GM13977 (cell line): Measurements from ENCODE around the gene CORO6.

ENCODE experiments used
- DNase-seq: peaks from one replicate; pipeline ENCODE4 v3.0.0; 2012; ENCODE audit warnings: low spot score
- in situ Hi-C: fragments of 300-500 bp; cut with MboI; formaldehyde crosslinking; loops from one replicate; pipeline ENCODE4 v1.12.0; 2022; ENCODE audit warnings: low sequenced_read_pairs, low pct_unique_long_range_greater_than_20kb, mixed read lengths, inconsistent platforms; ENCODE audit not compliant: unreplicated experiment
- TF ChIP-seq, protein P1 (sequence below): IDR thresholded peaks from 2 replicates; pipeline ENCODE4 v1.5.1; 2012; ENCODE audit warnings: mild to moderate bottlenecking, control low read depth; ENCODE audit not compliant: insufficient read depth; ENCODE audit errors: extremely low read depth, missing control alignments

Gene CORO6

DNA sequence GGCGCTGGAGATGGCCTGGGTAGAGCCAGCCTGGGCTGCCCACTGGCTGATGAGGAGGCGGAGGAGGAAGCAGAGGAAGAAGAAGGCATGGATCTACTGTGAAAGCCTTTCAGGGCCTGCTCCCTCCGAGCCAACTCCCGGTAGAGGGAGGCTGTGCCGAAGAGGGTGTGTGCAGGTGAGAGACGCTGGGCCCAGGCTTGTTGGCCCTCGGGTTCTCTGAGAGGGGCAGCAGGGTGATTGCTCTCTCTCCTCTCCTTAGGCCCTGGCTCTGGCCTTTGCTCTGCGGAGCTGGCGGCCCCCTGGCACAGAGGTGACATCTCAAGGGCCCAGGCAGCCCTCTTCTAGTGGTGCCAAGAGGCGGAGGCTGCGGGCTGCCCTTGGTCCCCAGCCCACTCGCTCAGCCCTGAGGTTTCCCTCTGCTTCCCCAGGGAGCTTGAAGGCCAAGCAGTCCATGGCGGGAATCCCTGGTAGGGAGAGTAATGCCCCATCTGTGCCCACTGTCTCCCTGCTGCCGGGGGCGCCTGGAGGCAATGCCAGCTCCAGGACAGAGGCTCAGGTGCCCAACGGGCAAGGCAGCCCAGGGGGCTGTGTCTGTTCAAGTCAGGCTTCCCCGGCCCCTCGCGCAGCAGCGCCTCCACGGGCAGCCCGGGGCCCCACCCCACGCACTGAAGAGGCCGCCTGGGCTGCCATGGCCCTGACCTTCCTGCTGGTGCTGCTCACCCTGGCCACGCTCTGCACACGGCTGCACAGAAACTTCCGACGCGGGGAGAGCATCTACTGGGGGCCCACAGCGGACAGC, 50.6 kb downstream of the CORO6 start:
- no peak for DNase-seq
- in situ Hi-C loops: no loop called here
- TF ChIP-seq, protein P1, sequence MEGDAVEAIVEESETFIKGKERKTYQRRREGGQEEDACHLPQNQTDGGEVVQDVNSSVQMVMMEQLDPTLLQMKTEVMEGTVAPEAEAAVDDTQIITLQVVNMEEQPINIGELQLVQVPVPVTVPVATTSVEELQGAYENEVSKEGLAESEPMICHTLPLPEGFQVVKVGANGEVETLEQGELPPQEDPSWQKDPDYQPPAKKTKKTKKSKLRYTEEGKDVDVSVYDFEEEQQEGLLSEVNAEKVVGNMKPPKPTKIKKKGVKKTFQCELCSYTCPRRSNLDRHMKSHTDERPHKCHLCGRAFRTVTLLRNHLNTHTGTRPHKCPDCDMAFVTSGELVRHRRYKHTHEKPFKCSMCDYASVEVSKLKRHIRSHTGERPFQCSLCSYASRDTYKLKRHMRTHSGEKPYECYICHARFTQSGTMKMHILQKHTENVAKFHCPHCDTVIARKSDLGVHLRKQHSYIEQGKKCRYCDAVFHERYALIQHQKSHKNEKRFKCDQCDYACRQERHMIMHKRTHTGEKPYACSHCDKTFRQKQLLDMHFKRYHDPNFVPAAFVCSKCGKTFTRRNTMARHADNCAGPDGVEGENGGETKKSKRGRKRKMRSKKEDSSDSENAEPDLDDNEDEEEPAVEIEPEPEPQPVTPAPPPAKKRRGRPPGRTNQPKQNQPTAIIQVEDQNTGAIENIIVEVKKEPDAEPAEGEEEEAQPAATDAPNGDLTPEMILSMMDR: no peak

DNA sequence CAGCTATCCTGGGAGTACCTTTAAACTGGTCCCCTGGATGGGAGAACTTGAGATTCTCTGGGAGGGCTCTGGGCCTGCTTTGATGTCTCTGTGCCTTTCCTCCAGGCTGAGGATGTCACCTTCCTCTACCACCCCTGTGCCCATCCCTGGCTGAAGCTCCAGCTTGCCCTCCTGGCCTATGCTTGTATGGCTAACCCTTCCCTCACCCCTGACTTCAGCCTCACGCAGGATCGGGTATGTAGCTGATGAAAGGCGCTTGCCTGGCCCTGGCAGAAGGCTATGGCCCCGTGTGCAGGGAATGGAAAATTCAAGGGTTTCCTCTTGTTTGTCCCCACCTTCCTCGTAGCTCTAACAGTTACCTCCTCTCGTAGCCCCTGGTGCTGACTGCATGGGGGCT, 51.2 kb downstream of the CORO6 start:
- in situ Hi-C loops: no loop called here
- TF ChIP-seq, protein P1: no peak
- DNase-seq: no peak

DNA sequence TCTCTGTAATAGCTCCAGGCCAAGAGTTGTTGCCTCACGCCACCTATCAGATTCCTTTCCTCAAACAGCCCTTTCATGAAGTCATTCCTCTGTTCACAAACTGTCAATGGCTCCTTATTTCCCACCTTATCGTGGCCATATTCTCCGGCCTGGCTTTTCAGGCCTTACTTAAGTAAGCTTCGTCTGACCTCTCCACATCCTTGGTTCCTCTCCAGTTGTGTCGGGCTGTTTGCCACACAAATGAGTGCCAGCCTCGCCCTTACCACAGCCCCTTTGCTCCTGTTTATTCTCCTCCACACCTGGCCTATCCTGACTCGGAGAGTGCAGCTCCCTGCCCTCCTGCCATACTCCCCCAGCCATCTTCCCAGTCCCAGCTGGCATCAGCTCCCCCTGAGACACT, 52.2 kb downstream of the CORO6 start:
- in situ Hi-C loops: no loop called here
- DNase-seq: no peak
- TF ChIP-seq, protein P1: no peak

DNA sequence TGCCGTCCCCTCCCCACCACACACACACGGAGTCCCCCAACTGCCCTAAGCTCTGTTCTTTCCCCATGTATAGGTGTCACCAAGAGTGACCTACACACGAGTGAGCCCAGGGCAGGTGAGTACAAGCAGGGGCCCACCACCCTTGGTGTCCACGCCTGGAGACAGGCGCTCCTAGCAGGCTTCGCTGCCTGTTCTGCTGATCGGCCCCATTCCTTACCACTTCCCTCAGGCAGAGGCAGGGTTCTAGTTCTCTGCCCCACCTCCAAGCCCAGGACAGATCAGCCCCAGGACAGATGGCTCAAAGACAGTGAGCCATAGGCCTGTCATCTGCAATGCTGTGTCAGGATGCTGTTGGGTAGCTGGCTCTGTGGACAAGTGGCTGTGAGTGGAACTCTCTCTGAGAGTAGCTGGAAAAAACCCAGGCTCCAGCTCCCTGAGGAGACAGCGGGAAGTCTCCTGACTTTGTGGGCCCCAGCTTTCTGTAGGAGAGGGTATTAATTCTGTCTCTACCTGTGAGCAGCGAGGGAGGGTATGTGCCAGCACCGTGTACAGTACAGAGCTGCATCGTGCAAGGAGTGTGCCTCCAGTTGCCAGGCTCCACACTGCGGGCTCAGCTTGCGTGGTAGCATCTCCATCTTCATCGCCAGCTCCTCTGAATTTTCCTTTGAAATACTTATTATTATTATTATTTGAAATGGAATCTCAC, 53.3 kb downstream of the CORO6 start:
- TF ChIP-seq, protein P1: no peak
- in situ Hi-C loops: no loop called here
- DNase-seq: no peak

DNA sequence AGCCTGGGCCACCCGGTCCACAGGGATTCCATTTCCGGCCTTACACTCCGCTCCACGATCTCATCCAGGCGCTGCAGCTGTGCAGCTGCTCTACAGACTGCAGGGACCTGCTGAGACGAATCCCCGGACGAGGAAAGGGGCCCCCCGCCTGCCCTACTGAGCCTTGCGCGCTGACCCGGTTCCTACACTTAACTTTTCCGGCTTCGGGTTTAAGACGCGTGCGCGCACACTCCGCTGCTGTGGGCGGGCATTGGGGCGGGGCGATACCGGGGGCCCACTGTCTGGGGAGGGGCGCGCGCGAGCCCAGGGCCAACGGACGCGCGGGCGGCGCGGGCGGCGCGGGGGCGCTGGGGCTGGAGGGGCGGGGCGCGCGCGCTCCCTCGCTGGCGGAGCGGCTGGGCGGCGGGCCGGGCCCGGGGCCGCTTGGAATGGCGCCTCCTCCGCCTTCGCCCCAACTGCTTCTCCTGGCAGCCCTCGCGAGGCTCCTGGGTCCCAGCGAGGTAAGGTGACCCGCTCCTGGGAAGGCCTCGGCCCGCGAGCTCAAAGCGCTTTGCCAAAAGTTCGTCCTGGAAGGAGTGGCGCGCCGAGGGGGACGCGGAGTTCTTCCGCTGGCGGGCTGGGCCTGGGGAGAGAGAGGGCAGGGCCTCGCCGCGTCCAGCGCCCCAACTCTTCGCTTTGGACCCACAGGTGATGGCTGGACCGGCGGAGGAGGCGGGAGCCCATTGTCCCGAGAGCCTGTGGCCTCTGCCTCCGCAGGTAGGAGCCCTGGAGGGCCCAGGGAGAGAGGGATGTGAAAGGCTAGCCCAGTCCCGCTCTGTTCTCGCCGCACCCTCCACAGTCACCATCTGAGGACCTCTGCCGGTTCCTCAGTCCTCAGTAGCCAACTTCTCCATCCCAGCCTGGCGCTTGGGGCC, 54.1 kb downstream of the CORO6 start, which contains the start of gene TP53I13:
Gene TP53I13 (plus strand): TSS at position 371 of the 914 bp plus-strand sequence. CDS start 58 bp downstream, at position 429.
- TF ChIP-seq, protein P1: no peak
- peak; percentile 96 for DNase-seq
- in situ Hi-C loops: no loop called here

DNA sequence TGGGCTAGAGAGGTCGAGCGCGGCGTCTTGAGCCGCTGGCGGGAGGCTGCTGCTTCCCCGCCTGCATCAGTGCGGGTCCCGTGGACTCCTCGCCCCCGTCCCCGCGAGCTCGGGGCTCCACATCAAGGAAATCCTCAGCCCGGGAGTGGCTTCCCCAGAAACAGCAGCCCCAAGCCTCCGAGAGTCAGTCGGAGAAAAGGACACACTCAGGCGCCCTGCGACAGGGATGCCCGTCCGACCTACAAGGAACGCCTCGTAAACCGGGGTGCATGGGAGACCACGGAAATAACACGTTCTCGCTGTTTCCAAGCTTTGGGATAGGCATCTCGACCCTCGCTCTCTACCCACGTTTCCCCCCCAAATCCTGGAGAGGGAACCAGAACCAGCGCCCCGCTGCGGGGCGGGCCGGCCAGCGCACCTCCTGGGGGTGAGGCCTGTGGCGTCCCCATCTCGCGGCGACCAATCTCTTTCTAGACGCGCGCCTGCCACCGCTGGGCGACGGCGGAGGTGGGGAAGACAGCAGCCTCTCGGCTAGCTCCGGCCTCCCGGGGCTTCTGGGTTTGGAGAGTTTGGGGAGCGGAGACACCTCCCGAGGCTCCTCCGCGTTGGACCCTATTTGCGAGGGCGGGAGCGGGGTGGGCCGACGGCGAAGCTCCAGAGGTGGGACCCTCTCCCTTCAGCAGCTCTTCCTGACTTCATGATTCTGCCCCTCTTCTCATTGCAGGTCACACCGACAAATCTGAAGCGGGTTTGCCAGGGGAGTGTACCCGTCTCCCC, 55.0 kb downstream of the CORO6 start:
- in situ Hi-C loops: no loop called here
- DNase-seq: peak; percentile 92

More for the DNA sequence above, 55.0 kb downstream of the CORO6 start:
- TF ChIP-seq, protein P1: peak; percentile 51
